SH-SY5Y (cell line): ENCODE data around the gene DNAJB12.

ENCODE experiments used
- GATA2 ChIP-seq: IDR thresholded peaks from 2 replicates; pipeline ENCODE4 v1.6.1; 2011; ENCODE audit warnings: mild to moderate bottlenecking, low read depth, low read length
- GATA3 ChIP-seq: IDR thresholded peaks from 2 replicates; pipeline ENCODE4 v1.6.1; 2011; ENCODE audit warnings: low read depth, mild to moderate bottlenecking, low read length, moderate library complexity

DNA sequence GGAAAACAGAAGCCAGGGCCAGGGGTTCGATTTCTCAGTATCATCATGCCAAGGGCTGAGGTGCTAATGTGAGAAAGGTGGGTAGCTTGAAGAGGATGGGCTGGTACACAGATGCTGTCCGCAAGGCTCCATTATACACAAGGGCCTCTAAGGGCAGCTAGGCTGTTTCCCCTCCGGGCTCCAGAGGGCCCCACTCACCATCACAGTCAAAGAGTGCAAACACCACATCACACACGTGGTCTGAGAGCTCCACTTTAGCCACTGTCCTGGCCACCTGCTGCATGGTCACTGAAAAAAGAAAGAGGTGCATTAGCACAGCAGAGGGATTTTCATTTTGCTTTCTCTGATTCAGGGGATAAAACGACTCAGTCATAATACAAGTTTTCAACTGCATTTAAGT, 20.9 kb upstream of the DNAJB12 start:
- TF ChIP-seq GATA3: no peak
- no peak for TF ChIP-seq GATA2
